CMK (cell line): ENCODE measurements around the gene MYO10.

Experiments
- DNase-seq: peaks from one replicate; pipeline ENCODE4 v3.0.0-alpha.2; 2010; ENCODE audit warnings: low read depth

The MYO10 gene

DNA sequence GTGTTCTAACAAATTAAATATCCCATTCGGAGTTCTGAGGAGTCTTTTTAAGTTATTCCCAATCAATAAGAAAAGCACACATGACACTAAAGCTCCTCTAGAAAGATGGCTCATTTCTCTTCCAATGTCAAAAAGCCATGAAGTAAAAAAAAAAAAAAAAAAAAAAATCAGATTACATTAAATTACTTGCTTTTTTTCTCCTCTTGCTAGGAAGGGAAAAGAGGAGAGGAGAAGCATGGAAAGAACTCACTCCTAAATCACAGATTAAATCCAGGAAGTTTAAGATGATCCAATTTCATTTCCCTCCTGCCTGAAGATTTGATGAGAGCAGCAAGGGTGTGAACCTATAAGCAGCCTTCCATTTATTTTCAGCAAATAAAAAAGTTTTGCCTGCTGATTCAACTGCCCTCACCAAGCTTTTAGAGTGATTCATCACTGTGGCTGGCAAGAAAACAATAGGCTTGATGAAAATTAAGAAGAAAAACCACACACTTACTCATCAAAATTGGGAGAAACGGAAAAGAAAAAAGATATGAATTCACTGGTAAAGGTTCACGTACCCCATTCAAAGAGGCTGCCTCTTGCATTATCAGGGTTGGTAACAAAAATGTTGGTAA lies 19.7 kb downstream of the MYO10 start:
- no peak for DNase-seq

DNA sequence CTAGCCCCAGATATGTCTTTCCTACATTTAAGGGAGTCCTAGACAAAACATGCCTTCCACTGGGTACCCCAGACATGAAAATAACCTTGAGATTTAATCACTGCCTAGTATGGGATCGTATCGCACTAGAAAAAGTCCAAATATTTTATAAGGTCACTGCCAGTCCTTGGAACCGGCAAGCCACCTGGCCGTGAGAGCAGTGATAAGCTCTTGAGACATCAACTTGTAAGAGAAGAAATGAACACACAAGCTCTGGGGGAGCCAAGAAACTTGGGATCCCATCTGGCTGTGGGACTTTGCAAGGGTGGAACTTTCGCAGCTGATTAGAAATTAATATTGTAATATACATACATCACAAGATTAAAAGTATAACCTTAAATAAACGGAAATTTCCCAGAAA lies 21.5 kb downstream of the MYO10 start:
- no peak for DNase-seq

GRCh38 chr5:16914108-16914435 lies 22.0 kb downstream of the MYO10 start:
- no peak for DNase-seq

DNA sequence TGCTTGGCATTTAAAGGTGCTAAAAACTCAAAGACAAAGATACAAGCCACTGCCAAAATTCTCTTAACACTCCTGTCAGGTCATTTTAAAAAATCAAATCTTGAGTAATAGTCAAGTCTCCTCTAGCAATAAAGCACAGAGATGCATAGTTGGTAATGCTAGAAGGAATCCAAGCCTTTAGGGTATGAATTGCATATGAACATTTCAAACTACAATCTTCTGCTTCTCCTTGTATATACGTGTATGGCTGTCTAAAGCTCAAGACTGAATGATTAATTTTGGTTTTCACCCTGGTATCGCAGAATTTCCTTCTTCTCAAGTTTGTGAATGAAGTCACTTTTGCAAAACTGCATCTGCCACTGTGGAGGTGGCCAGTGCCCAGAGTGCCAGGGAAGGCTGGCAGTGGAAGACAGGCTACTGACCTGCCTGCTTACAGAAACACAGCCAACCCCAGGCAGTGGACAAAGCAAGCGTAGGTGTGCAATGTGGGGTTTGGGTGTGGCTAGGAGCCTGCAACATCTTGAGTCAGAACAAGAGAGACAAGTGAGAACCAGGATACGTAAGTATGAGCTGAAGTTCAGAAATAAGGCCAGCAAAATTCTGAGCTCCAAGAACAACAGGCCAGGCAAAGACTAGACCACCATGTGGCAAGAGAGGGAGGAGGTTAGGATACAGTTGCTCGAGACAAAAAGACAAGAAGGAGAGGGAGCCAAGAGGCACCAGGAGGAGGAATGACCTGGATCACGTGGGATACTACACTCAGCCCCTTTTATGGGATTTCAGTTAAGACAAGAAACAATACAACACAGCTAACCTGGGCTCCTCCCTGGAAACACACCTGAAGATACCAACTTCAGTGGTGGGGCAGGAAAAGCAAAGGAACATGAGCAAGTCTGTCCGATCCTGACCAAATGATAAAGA lies 22.6 kb downstream of the MYO10 start:
- no peak for DNase-seq

DNA sequence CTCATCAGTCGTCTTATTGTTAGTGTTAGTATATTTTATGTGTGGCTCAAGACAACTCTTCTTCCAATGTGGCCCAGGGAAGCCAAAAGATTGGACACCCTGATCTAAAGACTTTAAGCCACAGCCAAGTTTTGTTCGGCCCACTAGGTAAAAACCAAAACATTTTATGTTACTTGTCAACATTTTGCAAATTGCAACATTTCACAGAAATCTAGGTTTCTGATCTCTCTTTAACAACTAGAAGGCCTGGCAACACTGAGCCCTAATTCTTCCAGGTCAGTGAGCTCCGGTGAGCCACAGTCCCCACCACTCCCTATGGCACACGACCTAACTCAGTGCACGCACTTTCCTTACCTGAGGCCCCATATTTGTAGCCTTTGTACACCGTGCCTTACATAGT lies 24.0 kb downstream of the MYO10 start:
- DNase-seq: no peak

DNA sequence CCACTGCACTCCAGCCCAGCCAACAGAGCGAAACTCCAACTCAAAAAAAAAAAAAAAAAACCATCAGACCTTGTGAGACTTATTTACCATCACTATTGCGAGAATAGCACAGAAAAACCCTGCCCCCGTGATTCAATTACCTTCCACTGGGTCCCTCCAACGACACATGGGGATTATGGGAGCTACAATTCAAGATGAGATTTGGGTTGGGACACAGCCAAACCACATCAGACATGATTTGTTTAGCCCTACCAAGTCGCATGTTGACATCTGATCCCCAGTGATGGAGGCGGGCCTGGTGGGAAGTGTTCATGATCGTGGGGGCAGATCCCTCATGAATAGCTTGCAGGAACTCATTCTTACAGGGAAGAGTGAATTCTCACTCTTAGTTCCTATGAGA lies 26.6 kb downstream of the MYO10 start:
- DNase-seq: no peak

DNA sequence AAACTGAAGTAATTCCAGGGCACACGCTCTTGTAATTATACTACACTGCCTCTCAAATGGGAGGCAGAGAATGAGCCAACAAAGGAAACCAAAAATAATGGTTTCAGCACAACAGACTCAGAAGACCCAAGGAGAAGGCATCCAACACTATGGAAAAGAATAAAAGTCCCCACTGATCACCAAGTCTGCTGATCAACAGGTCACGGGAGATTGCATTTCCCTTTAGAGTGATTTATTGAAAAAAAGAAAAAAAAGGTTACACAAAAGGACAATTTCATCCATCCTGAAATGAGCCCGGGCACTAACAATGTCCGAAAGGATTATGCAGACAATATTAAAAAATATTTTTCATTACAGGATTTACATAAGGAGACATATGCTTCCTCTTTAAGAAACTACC lies 28.8 kb downstream of the MYO10 start:
- DNase-seq: no peak

GRCh38 chr5:16906255-16906654 lies 29.8 kb downstream of the MYO10 start:
- no peak for DNase-seq

GRCh38 chr5:16903480-16904300 lies 32.4 kb downstream of the MYO10 start:
- DNase-seq: no peak

- DNase-seq: no peak
These were observed 33.2 kb downstream of the MYO10 start for GRCh38 chr5:16902846-16903245.

DNA sequence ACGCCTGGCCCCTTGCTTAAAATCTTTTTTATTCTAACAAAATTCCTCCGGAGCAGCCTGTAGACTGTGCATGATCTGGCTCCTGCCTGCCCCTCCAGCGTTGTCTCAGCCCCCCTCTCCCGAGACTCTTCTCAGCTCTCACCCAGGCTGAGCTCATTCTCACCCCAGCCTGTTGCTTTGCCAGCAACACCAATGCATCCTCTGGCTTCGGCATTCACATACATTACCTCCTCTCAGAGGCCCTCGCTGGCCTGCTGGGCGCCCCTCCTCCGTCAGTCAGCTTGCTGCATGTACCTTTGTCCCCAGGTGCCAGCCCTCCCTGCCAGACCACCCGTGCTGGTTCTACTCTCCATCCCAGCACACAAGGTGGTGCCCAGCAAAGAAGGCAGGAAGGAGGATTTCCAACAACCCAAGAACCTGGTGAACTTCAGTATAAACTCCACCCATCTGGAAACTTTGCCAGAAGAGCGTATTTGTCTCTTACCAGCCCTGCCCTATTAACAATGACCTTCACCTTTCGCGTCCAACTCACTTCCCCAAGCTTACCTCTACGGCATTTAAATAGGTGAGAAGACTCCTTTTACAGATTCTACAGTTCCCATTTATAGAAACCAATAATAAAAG lies 35.0 kb downstream of the MYO10 start:
- DNase-seq: no peak

GRCh38 chr5:16899171-16899570 lies 36.9 kb downstream of the MYO10 start:
- no peak for DNase-seq

DNA sequence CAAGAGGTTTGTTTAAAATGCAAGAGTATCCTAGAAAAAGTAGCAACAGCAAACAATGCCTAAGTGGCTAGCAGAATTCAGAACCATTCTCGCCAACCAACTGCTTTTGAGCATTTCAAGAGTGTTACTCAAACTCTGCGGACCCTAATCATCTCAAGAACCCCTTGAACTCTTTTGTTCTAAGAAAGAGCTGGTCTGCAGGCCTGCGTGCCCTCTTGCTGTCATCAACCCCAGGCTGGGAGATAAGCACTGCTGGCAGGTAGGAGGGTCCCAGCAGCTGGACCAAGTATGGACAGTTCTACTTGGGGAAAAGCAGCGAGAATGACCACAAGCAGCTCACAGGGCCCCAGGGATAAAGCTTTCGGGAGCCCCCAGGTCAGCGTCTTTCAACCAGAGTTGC lies 38.3 kb downstream of the MYO10 start:
- no peak for DNase-seq

- no peak for DNase-seq
These were observed 38.8 kb downstream of the MYO10 start for GRCh38 chr5:16897284-16897704.

DNA sequence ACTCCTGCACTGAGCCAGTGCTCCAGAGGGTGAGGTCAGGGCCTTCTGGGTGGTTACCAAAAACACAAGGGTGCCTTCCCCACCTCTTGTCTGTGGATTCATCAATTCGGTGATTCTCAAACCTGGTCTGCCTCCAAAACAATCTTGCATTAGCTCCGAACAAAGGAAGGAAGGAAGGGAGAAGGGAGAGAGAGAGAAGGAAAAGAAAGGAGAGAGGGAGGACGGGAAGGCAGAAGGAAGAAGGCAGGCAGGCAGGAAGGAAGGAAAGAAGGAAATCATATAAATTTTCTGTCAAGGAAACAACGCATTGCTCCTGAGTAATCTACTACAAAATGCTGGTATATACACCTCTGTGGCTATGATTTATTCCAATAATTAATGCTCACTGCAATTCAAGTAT lies 39.3 kb downstream of the MYO10 start:
- no peak for DNase-seq

GRCh38 chr5:16894236-16895057 lies 41.6 kb downstream of the MYO10 start:
- no peak for DNase-seq

DNA sequence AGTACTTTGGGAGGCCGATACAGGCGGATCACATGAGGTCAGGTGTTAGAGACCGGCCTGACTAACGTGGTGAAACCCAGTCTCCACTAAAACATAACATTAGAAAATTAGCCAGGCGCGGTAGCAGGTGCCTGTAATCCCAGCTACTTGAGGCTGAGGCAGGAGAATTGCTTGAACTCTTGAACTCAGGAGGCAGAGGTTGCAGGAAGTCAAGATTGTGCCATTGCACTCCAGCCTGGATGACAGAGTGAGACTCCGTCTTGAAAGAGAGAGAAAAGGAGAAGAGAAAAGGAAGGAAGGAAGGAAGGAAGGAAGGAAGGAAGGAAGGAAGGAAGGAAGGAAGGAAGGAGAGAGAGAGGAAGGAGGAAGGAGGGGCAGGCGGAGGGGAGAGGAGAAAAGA lies 45.1 kb downstream of the MYO10 start:
- DNase-seq: no peak

- DNase-seq: no peak
These were observed 46.0 kb downstream of the MYO10 start for GRCh38 chr5:16889972-16890519.

DNA sequence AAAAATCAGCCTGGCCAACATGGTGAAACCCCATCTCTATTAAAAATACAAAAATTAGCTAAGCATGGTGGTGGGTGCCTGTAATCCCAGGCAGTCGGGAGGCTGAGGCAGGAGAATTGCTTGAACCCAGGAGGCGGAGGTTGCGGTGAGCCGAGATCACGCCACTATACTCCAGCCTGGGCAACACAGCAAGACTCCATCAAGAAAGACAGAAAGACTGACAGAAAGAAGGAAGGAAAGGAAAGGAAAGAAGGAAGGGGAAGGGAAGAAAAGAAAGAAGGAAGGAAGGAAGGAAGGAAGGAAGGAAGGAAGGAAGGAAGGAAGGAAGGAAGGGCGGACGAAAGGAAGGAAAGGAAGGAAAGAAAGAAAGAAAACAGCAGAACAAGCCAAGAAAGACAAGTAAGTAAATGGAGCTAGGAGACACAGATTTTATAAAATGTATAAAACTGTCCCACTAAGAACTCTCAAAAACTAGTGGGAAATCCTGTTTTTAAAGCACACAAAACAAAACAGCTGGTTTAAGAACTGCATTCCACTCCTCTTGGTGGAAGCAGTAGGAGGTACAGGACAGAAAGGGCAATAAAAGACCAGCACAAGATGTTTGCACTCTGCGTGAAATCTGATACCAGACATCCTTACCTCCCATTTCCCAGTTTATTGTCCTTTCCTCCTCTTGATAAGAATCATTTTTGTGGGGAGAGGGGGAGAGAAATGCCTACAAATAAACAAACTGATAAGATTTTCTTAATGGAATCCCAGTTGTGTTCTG lies 46.7 kb downstream of the MYO10 start:
- no peak for DNase-seq

- DNase-seq: no peak
These were observed 47.4 kb downstream of the MYO10 start for GRCh38 chr5:16888694-16889124.
